GM21723 (cell line): Measurements from ENCODE around the gene MRM2.
A peak's percentile ranks its signal among the peaks of the same experiment; 100 is the strongest.

Source experiments
- ATAC-seq: cut with Tn5 transposase; IDR thresholded peaks from one replicate; pipeline ENCODE4 v1.9.1; 2021; ENCODE audit warnings: mild to moderate bottlenecking, moderate library complexity; ENCODE audit not compliant: unreplicated experiment

Gene MRM2

DNA sequence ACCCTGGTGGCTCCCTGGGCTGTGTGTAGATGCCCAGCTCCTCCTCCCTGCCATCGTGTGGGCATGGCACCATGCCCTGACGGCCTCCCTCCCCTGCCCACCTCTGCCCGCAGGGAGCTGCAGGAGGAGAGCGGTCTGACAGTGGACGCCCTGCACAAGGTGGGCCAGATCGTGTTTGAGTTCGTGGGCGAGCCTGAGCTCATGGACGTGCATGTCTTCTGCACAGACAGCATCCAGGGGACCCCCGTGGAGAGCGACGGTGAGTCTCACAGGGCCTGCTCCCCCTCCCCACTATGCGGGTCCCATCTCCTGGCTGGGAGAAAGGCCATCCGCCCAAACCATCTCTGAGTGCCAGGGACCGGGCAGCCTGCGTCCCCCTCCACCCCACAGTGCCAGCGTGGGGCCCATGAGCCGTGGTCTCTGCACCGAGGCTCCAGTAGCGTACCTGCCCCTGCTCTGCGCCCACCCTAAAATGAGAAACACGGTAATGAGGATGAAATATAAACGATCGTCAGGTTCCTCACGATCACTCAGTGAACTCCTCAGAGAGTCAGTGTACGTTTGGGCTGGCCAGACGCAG is 7.8 kb upstream of the MRM2 start:
- ATAC-seq, result no peak

DNA sequence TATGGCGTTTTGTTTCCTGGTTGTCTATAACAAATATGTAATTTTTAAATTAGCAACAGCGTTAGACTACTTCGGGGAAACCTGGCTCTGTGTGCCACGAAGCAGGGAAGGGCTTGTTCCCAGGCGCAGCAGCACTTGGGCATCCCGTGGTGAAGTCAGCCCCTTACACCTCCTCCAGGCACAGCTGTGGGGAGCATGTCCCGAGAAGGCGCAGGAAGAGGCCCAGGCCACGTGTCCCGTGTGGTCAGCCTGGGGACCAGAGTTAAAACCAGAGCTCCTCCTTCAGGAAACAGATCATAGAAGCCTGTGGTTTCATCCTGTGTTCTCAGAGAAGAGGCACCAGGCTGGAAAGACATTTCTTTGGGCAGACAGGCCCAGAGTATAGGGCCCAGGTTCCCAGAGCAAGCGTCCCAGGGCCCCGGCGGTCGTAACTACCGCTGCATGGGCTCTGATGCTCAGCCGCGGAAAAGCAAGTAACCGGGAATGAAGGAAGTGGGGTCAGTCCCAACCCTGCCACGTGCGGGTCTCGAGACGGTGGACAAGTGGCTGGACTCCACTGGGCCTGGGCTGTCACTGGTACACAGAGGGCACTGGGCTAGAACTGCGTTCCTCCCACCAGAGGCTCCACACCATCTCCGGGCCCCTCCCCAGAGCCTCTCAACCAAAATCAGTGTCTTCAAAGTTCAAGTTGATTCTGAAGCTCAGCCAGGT is 7.1 kb upstream of the MRM2 start:
- ATAC-seq, result no peak

DNA sequence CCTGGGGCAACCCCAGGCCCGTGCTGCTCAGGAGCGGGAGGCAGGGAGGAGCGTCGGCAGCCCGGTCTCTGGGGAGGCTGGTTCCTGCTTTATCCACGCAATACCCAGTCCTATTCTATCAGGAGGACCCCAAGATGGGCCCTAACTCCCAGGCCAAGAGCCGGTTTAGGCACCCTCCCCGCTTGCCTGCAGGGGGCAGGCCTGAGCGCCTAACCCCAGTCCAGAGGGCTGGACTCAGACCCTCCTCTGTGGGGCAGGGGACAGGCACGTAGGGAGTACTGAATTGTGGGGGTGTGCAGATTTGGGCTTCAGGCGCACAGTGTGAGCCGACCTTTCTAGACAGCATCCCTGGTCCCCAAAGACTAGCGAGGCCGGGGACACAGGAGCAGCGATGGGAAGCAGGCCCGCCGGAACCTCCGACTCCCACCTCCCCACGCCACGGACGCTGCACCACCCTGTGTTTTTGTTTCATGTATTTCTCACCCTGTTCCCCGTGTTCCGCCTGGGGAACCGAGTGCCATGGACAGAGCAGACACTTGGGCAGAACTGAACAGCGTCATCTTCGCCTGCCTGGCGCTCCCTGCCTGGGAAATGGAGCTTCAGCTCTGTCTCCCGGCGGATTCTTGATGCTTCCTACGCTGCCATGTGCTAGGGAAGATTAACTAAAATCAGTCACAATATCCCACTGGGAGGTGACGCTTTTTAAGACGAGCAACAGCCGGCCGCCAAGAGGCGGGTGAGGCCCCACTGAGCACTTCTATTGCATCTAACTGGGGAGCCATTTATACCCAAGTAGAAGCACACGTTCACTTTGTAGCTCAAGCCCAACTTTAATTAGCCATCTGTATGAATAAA is 5.4 kb upstream of the MRM2 start:
- no peak for ATAC-seq

- ATAC-seq, result no peak
These were observed 4.1 kb upstream of the MRM2 start for GRCh38 chr7:2245883-2246675.

DNA sequence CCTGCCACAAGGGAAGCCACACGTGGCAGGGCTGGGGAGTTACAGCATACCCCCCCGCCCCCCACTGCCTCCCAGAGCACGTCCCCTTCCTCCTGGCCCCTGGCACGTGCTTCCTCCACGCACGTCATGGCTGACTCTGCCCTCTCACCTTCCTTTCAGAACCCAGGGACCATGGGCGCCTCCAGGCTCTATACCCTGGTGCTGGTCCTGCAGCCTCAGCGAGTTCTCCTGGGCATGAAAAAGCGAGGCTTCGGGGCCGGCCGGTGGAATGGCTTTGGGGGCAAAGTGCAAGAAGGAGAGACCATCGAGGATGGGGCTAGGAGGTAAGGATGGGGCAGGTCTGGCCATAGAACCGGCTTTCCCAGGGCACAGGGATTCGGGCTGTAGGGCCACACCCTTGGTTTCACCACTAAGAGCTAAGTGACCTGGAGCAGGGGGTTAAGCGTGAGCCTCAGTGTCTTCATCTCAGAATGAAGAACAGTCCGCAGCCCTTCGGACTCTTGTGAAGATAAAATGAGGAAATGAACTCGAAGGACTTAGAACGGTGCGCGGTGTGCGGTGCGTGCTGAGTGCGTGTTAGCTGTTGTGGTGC is 2.5 kb upstream of the MRM2 start:
- no peak for ATAC-seq

DNA sequence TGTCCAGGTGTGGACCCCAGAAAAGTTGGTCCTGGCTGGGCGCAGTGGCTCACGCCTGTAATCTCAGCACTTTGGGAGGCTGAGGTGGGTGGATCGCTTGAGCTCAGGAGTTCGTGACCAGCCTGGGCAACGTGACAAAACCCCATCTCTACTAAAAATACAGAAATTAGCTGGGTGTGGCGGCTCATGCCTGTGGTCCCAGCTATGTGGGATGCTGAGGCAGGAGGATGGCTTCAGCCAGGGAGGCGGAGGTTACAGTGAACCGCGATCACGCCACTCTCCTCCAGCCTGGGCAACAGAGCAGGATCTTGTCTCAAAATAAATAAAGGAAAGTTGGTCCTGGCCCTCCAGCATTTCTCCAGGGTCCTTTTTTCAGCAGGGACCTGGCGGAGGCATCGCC is 1.5 kb upstream of the MRM2 start:
- no peak for ATAC-seq

GRCh38 chr7:2242541-2243429 is 780 bp upstream of the MRM2 start:
- ATAC-seq, result peak; percentile 21

DNA sequence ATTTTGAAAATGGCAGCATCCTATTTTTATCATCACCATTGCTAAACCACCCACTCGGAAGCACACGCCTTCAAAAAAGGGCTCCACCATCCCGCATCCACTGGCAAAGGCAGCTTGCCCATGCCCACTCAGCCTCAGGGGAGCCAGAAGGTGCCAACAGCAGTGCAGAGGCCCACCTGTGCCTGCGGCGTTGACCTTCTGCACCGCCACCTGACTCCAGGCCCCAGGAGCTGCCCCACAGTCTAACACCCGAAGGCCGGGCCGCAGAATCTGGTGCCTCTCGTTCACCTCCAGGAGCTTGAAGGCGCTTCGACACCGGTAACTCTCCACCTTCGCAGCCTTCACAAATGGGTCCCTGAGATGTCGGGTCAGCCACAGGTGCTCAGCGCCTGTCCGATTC is 2.8 kb downstream of the MRM2 start:
- ATAC-seq, result no peak

GRCh38 chr7:2237109-2237602 is 4.8 kb downstream of the MRM2 start:
- peak; percentile 58 for ATAC-seq

DNA sequence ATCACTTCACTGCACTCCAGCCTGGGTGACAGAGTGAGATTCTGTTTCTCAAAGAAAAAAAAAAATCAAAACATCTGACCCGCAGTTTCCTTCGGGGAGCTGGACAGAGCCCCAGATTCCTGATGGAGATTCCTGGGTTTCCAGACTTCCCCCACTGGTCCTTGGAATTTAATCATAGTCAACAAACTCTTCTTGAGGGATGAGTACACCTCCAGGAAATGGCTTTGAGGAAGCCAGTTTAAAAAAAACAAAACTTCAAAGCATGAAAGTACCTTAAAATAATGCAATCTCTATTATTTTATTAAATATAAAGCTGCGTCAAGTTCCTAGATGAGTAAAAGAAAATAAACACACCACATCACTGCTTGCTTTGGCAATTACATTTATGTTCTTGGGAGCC is 8.1 kb downstream of the MRM2 start:
- no peak for ATAC-seq

DNA sequence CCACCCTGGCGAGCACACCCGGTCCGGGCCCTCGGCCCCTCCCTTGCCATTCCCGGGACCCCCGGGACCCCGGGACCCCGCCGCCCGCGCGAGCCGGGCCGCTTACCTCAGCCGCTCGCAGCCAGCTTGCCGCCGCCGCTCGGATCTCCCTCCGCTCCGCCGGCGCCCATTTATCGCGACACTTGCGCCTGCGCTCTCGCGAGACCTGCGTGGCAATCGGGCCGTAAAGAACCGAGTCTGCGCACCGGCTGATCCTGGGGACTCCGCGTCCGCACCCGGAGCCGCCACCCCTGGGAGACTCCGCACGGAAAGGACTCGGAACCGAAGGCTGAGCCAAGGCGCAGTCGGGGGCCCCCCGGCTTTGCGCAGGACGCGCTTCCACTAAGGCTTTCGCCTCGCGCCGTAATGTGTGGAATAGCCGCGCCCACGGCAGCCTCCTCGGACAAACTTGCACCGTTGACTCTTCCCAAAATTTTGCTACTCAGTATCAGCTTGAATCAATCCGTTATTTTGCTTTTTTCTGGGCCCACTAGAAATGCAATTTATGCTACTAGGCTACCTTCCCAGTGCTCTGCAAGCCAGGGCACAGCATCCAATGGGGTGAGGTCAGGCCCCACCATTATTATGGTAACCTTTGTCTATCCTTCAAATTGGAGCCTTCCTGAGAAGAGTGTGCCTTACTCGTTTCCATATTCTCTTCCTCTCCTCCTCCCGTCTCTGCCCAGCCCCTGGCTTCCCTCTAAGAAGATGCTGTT is 9.1 kb downstream of the MRM2 start, which contains the start of gene MAD1L1:
Gene MAD1L1, minus strand, starts transcription at position 180 of the 755 bp plus-strand sequence. CDS start 2,812 bp downstream, outside the sequence.
- ATAC-seq, result peak; percentile 69

- ATAC-seq, result peak; percentile 30
These were observed 9.8 kb downstream of the MRM2 start for GRCh38 chr7:2231992-2232765.

- no peak for ATAC-seq
These were observed 11.1 kb downstream of the MRM2 start for GRCh38 chr7:2230882-2231281.

- no peak for ATAC-seq
These were observed 11.8 kb downstream of the MRM2 start for GRCh38 chr7:2230226-2230625.

GRCh38 chr7:2229467-2229866 is 12.5 kb downstream of the MRM2 start:
- no peak for ATAC-seq

- no peak for ATAC-seq
These were observed 13.1 kb downstream of the MRM2 start for GRCh38 chr7:2228921-2229320.

GRCh38 chr7:2227699-2228098 is 14.3 kb downstream of the MRM2 start:
- no peak for ATAC-seq

GRCh38 chr7:2225830-2226229 is 16.2 kb downstream of the MRM2 start:
- no peak for ATAC-seq
